ENCODE measurements around the gene SPRYD7. TPM values are rescaled to one million over a fixed set of nuclear protein-coding genes. Genes with fewer than 3 reads are reported as not detected.

SPRYD7 gene
- total RNA-seq, 6 experiments from 2014 or later = 4.1 to 7.9 (median 5.4) TPM

- intact Hi-C loops (cut with DNase I) = no loop called here
Measured at GRCh38 chr13:49958321-49958720, 22.2 kb upstream of the SPRYD7 start.

GRCh38 chr13:49956131-49956530, 20.0 kb upstream of the SPRYD7 start:
- TF ChIP-seq POLR2A (IDR thresholded peaks at IDR 0.05) (no peak), CTCF (IDR thresholded peaks at IDR 0.05) (no peak)
- ATAC-seq (no peak), DNase-seq (no peak)
- H3K27me3 ChIP-seq = no peaks in the 10 kb centered on the region
- H3K4me3 ChIP-seq = no peak overlapping the region
- H3K9me3 ChIP-seq = no peaks in the 10 kb centered on the region
- no peaks in the 10 kb centered on the region for H3K4me1 ChIP-seq
- H3K27ac ChIP-seq = no peak overlapping the region
- H3K36me3 ChIP-seq = no peaks in the 10 kb centered on the region
- intact Hi-C loops (cut with DNase I) = no loop called here
- WGBS (ENCODE audit: insufficient coverage, low coverage, low lambda C conversion rate, missing lambda C conversion rate) = 90% methylated on average over 2 of the region's 3 CpGs

More at GRCh38 chr13:49958321-49958720, 22.2 kb upstream of the SPRYD7 start:
- H3K36me3 ChIP-seq = no peaks in the 10 kb centered on the region
- no peak overlapping the region for H3K27ac ChIP-seq
- H3K9me3 ChIP-seq = no peaks in the 10 kb centered on the region
- ATAC-seq (no peak), DNase-seq (no peak)
- no peaks in the 10 kb centered on the region for H3K4me1 ChIP-seq
- H3K27me3 ChIP-seq = no peaks in the 10 kb centered on the region
- TF ChIP-seq POLR2A (IDR thresholded peaks at IDR 0.05) = no peak
- no peak for TF ChIP-seq CTCF (IDR thresholded peaks at IDR 0.05)
- WGBS (ENCODE audit: insufficient coverage, low coverage, low lambda C conversion rate, missing lambda C conversion rate) = 72% methylated on average over 2 of the region's 3 CpGs
- no peak overlapping the region for H3K4me3 ChIP-seq

DNA sequence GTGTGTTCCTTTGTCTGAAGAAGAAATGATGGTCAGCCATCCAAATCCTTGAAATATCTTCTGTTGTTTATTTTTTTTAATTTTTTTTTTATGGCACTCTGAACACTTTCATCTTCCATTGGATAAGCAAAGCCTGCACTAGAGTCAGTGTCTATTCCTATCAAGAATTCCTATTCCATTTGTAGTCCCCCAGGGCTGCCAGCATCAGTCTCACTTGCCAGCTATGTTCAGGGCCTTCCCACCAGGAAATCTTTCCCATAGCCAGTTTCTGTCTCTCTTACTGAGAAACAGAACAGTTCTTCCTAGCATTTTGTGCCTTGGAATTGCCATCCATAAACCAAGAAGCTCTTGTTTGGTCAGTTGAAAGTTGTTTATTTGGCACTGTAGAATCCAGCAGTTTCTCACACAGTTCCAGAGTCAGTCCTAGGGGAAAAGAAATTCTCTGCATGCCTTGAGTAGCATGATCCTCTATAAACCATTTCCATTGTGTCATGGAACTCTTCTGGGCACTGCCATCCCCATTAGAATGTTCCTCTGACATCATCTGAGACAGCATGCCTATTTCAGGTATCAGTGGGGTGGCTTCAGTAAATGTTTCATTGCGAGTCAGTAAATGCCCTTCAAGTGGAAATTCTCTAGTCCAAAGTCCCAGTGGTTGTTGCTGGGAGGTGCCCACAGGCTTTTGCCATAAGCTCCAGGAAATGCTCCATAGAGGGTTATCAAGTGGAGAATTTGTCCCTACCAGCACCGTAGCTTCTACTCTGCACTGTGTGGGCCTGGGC, 18.7 kb upstream of the SPRYD7 start:
- no peaks in the 10 kb centered on the region for H3K27me3 ChIP-seq
- H3K4me3 ChIP-seq = no peak overlapping the region
- H3K9me3 ChIP-seq = no peaks in the 10 kb centered on the region
- intact Hi-C loops (cut with DNase I) = no loop called here
- no peak overlapping the region for H3K27ac ChIP-seq
- no peak for DNase-seq
- 44% methylated on average over 2 of the region's 2 CpGs for WGBS (ENCODE audit: insufficient coverage, low coverage, low lambda C conversion rate, missing lambda C conversion rate)
- H3K4me1 ChIP-seq = no peaks in the 10 kb centered on the region
- no peak for TF ChIP-seq POLR2A (IDR thresholded peaks at IDR 0.05)
- TF ChIP-seq CTCF (IDR thresholded peaks at IDR 0.05) = no peak
- H3K36me3 ChIP-seq = no peaks in the 10 kb centered on the region
- ATAC-seq = peak in 3 of 4 donors; percentile 39 to 75 (median 44)

DNA sequence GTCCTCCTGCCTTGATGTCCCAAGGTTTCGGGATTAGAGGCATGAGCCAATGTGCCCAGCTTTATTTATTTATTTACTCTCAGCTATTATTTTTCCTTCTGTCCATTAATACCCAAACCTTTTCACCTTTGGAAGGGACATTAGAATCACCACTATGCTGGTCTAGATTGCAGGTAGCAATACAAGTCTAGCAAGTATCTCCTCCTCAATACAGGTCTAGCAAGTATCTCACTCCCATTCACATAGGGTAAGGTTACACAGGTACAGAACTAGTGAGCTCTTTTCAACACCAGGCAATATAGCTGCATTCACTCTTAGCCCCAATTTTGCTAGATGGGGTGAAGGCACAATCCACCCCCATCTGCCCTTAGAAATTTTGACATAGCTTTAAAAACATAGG, 17.4 kb upstream of the SPRYD7 start:
- Histone ChIP-seq H3K9me3 (no peaks in the 10 kb centered on the region), H3K4me1 (peaks cover 0 to 6% (median 0%) of the 10 kb centered on the region in 4 donors), H3K4me3 (no peak overlapping the region), H3K36me3 (no peaks in the 10 kb centered on the region), H3K27ac (no peak overlapping the region), H3K27me3 (no peaks in the 10 kb centered on the region)
- ATAC-seq (no peak), DNase-seq (no peak)
- WGBS (ENCODE audit: insufficient coverage, low coverage, low lambda C conversion rate, missing lambda C conversion rate) = no CpG with 5 or more reads among the region's 1 CpG
- intact Hi-C loops (cut with DNase I) = no loop called here
- TF ChIP-seq CTCF (IDR thresholded peaks at IDR 0.05) (no peak), POLR2A (IDR thresholded peaks at IDR 0.05) (no peak)

Measured in right lobe of liver (tissue), 6 donors.